Stomach (tissue), 4 donors: ENCODE data around the gene WDR27.

Experiments
- EP300 ChIP-seq: sonication (generic); formaldehyde crosslinking; IDR thresholded peaks from one replicate; pipeline ENCODE4 v1.6.1; 2017; ENCODE audit warnings: antibody characterized with exemption
- POLR2A ChIP-seq, 4 donors: fragments of 450-650 bp; IDR thresholded peaks; one replicate each; pipeline ENCODE4 v1.6.1; 2016; ENCODE audit warnings: antibody characterized with exemption in 4 of 4, control low read depth in 2 of 4, mild to moderate bottlenecking in 1 of 4, moderate library complexity in 1 of 4
- POLR2AphosphoS5 ChIP-seq, 3 donors: sonication (generic); formaldehyde crosslinking; IDR thresholded peaks; one replicate each; pipeline ENCODE4 v1.6.1; 2016; ENCODE audit warnings: antibody characterized with exemption in 3 of 3
- TF ChIP-seq, protein P1 (sequence below), 7 experiments: fragments of 450-650 bp in 4 of 7; fragments of 200-600 bp in 3 of 7; sonication (generic) in 3 of 7; IDR thresholded peaks; one replicate each; pipeline ENCODE4 v1.5.1; 2016 to 2019; ENCODE audit warnings: antibody characterized with exemption in 7 of 7, control low read depth in 2 of 7, mild to moderate bottlenecking in 1 of 7

GRCh38 chr6:169622618-169623017 is 79.2 kb downstream of the WDR27 start:
- TF ChIP-seq, protein P1, sequence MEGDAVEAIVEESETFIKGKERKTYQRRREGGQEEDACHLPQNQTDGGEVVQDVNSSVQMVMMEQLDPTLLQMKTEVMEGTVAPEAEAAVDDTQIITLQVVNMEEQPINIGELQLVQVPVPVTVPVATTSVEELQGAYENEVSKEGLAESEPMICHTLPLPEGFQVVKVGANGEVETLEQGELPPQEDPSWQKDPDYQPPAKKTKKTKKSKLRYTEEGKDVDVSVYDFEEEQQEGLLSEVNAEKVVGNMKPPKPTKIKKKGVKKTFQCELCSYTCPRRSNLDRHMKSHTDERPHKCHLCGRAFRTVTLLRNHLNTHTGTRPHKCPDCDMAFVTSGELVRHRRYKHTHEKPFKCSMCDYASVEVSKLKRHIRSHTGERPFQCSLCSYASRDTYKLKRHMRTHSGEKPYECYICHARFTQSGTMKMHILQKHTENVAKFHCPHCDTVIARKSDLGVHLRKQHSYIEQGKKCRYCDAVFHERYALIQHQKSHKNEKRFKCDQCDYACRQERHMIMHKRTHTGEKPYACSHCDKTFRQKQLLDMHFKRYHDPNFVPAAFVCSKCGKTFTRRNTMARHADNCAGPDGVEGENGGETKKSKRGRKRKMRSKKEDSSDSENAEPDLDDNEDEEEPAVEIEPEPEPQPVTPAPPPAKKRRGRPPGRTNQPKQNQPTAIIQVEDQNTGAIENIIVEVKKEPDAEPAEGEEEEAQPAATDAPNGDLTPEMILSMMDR (IDR thresholded peaks at IDR 0.05), result no peak
- TF ChIP-seq POLR2A (IDR thresholded peaks at IDR 0.05) (no peak), POLR2AphosphoS5 (IDR thresholded peaks at IDR 0.05) (no peak), EP300 (no peak)
